ENCODE results near the gene SNX20. TPM values are rescaled to one million over a fixed set of nuclear protein-coding genes. Genes with fewer than 3 reads are reported as not detected.

The SNX20 gene
- total RNA-seq, 1 donor, result not detected

GRCh38 chr16:50680556-50680893 lies 587 bp downstream of the SNX20 start:
- no peak for TF ChIP-seq CTCF (IDR thresholded peaks at IDR 0.05; ENCODE audit: insufficient read depth, low read length)
- no peak for DNase-seq (ENCODE audit: low read depth)

DNA sequence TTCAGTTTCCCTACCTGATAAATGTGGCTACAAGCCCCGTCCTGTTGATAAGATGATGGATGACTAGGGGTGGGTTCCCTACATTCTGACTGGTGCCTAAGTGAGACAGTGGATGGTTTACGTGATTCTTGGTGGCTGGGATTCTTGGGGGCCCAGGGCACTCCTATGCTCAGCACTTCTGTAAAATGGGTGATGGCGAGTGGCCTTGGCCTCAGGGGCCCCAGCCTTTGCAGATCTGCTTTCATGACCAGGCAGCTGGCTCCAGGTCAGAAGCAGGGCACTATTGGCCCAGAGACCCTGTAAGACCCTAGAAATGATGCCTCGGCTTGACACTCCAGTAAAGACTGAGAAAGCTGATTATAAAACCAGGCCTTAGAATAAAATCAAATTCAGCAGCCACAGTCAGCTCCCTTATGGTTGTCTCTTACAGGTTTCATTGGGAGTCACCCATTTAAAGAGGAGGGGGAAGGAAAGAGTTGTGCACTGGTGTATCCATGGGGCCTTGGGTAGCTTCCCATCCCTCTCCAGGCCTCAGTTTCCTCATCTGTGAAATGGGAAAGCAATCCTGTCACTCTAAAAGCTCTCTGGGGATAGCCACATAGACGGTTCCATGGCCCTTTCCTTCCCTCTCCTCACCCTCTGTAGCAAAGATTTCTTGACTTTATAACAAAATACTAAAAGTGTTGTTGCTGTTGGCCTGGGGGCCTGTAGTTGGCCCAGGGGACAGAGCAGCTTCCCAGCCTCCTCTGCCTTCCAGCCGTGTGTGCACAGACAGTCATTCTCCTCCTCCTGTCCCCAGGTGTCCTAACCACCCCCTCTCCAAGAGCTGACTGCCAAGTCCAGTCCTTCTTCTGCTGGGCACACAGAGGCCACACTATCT lies 1.2 kb downstream of the SNX20 start:
- TF ChIP-seq CTCF (IDR thresholded peaks at IDR 0.05; ENCODE audit: insufficient read depth, low read length), result no peak
- no peak overlapping the region for H3K4me3 ChIP-seq (ENCODE audit: low read depth, low read length)
- DNase-seq (ENCODE audit: low read depth), result no peak

More at GRCh38 chr16:50680556-50680893, 587 bp downstream of the SNX20 start:
- H3K4me3 ChIP-seq (ENCODE audit: low read depth, low read length), result no peak overlapping the region

GRCh38 chr16:50679266-50679665 lies 1.8 kb downstream of the SNX20 start:
- no peak for TF ChIP-seq CTCF (IDR thresholded peaks at IDR 0.05; ENCODE audit: insufficient read depth, low read length)
- H3K4me3 ChIP-seq (ENCODE audit: low read depth, low read length), result no peak overlapping the region
- DNase-seq (ENCODE audit: low read depth), result no peak

GRCh38 chr16:50678531-50678930 lies 2.6 kb downstream of the SNX20 start:
- no peak overlapping the region for H3K4me3 ChIP-seq (ENCODE audit: low read depth, low read length)
- no peak for DNase-seq (ENCODE audit: low read depth)
- no peak for TF ChIP-seq CTCF (IDR thresholded peaks at IDR 0.05; ENCODE audit: insufficient read depth, low read length)

GRCh38 chr16:50677351-50677750 lies 3.8 kb downstream of the SNX20 start:
- DNase-seq (ENCODE audit: low read depth), result no peak
- no peak overlapping the region for H3K4me3 ChIP-seq (ENCODE audit: low read depth, low read length)
- TF ChIP-seq CTCF (IDR thresholded peaks at IDR 0.05; ENCODE audit: insufficient read depth, low read length), result peak; percentile 35

DNA sequence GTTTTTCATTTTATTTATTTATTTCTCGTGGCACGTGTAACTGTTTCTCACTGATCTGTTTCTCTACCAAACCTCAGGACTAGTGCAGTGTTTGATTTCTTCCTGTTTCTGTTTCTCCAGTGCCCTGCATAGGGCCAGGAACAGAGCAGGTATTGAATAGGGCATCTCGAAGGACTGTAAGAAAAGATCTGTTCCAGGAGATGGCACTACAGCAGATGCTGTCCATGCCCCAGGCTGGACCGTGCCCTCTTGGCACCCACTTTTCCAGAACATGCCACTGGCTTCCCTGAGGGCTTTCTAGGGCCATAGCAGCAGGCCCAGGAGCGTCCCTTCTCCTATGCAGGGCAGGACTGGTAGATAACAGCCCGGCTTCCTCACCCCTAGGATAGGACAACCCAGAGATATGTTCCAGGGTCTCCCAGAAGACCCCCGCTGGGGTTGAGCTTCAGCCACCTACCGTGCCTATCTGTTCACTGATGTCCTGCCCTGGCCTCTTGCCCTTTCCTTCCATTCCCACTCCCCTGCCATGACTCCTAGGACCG lies 4.4 kb downstream of the SNX20 start:
- TF ChIP-seq CTCF (IDR thresholded peaks at IDR 0.05; ENCODE audit: insufficient read depth, low read length), result no peak
- DNase-seq (ENCODE audit: low read depth), result no peak
- no peak overlapping the region for H3K4me3 ChIP-seq (ENCODE audit: low read depth, low read length)

All from fibroblast of the aortic adventitia (primary cell).